ENCODE measurements around the gene AGPAT4. TPM values are rescaled to one million over a fixed set of nuclear protein-coding genes. Genes with fewer than 3 reads are reported as not detected.
A peak's percentile ranks its signal among the peaks of the same experiment; 100 is the strongest.

AGPAT4 gene
- total and polyA plus RNA-seq, 2 of the 4 experiments (the other 2 are of a cell fraction) = 3.6 to 3.8 TPM

GRCh38 chr6:161265975-161266374 is 7.9 kb downstream of the AGPAT4 start:
- ChIA-PET CTCF (no interaction called here), POLR2A (ENCODE audit: unreplicated experiment) (no interaction called here)
- ATAC-seq (ENCODE audit: low read depth) (no peak), DNase-seq (no peak)
- H2BK5ac ChIP-seq (ENCODE audit: low read depth, low read length, poor library complexity, severe bottlenecking) = no peak overlapping the region
- H3K4me1 ChIP-seq (ENCODE audit: control insufficient read depth, insufficient read depth, low read length) = peaks cover 3% of the 10 kb centered on the region
- H2BK20ac ChIP-seq (ENCODE audit: low read depth, low read length) = no peak overlapping the region; the same call in 1 of the 2 replicates
- intact Hi-C loops (cut with micrococcal nuclease) (no loop called here), in situ Hi-C loops (cut with MboI; ENCODE audit: low sequenced_read_pairs) (loop anchor here (25.0 kb wide), 1 partner anchor 279 kb away; the partner anchor contains the start of gene MAP3K4), dilution Hi-C loops (cut with HindIII; ENCODE audit: low sequenced_read_pairs, unreplicated experiment) (no loop called here)
- H3K56ac ChIP-seq (ENCODE audit: extremely low read depth, insufficient read depth, low read length) = no peak overlapping the region
- H3K9me3 ChIP-seq (ENCODE audit: control insufficient read depth, insufficient read depth, low read length) = no peaks in the 10 kb centered on the region
- no peaks in the 10 kb centered on the region for H4K20me1 ChIP-seq (ENCODE audit: insufficient read depth, low read length)
- BruUV-seq (replicated peaks) = no TSS peak
- peaks cover 0 to 12% of the 10 kb centered on the region in 2 experiments; a peak in 1 of 4 replicates for H3K79me1 ChIP-seq (ENCODE audit: low read depth in 1 of 2, low read length in 2 of 2)
- 80% methylated on average over 1 of the region's 7 CpGs; no CpG with 5 or more reads in 1 of the 2 experiments for WGBS, 2 experiments (ENCODE audit: extremely low coverage in 2 of 2, insufficient read length in 1 of 2)
- H2AFZ ChIP-seq (replicated peaks; ENCODE audit: low read length, poor library complexity) = no peak overlapping the region
- H3K9ac ChIP-seq (ENCODE audit: low read depth, low read length) = no peak overlapping the region
- peaks cover 8% of the 10 kb centered on the region for H3K9me1 ChIP-seq (ENCODE audit: insufficient read depth, low read length)
- TF ChIP-seq MAZ (IDR thresholded peaks at IDR 0.05; ENCODE audit: borderline replicate concordance, low read depth, low read length) (no peak), POLR2A (IDR thresholded peaks at IDR 0.05; ENCODE audit: low read depth, low read length) (no peak), RCOR1 (IDR thresholded peaks at IDR 0.05; ENCODE audit: insufficient replicate concordance, low read length) (no peak), FOS (IDR thresholded peaks at IDR 0.05; ENCODE audit: low read depth, low read length) (no peak), MXI1 (IDR thresholded peaks at IDR 0.05; ENCODE audit: borderline replicate concordance, low read depth, low read length) (no peak), MAFK (IDR thresholded peaks at IDR 0.05; ENCODE audit: low read depth, low read length) (no peak), CHD1 (IDR thresholded peaks at IDR 0.05; ENCODE audit: low read depth, low read length) (no peak), CEBPB (IDR thresholded peaks at IDR 0.05; ENCODE audit: low read depth, low read length) (peak; percentile 17; the same call in 1 of the 2 replicates)
- H3K27me3 ChIP-seq (ENCODE audit: control insufficient read depth, insufficient read depth, low read length) = no peaks in the 10 kb centered on the region
- H3K36me3 ChIP-seq (ENCODE audit: control insufficient read depth, insufficient read depth, low read length) = peaks cover 4% of the 10 kb centered on the region; the same call in 1 of the 2 replicates
- no peak overlapping the region for H4K91ac ChIP-seq (ENCODE audit: insufficient read depth, low read depth, low read length)
- no peak overlapping the region for H4K5ac ChIP-seq (ENCODE audit: low read depth, low read length)
- no peak overlapping the region for H3K4me3 ChIP-seq (ENCODE audit: insufficient read depth, low read depth, low read length)
- no peak overlapping the region for H2BK15ac ChIP-seq (ENCODE audit: low read depth, low read length)
- H2AK5ac ChIP-seq (ENCODE audit: low read depth, low read length) = no peak overlapping the region
- no peak overlapping the region for H4K8ac ChIP-seq (ENCODE audit: low read depth in 2 of 2, low read length in 2 of 2)
- H3K23ac ChIP-seq (ENCODE audit: low read depth, low read length) = no peak overlapping the region
- H3K4ac ChIP-seq (ENCODE audit: low read depth, low read length) = no peak overlapping the region
- no peak overlapping the region for H3K14ac ChIP-seq (replicated peaks; ENCODE audit: low read depth, low read length)
- no peak overlapping the region for H2AK9ac ChIP-seq (replicated peaks; ENCODE audit: low read depth, low read length, poor library complexity)
- H2BK120ac ChIP-seq (ENCODE audit: low read depth, low read length) = no peak overlapping the region
- no peak overlapping the region for H3K18ac ChIP-seq (ENCODE audit: low read depth, low read length)
- no peak overlapping the region for H3K4me2 ChIP-seq (ENCODE audit: low read depth, low read length)
- no peak overlapping the region for H3K27ac ChIP-seq (ENCODE audit: insufficient read depth, low read length)
